HG02885 (cell line): ENCODE measurements around the gene SLC7A14.

Source experiments
- ATAC-seq: cut with Tn5 transposase; IDR thresholded peaks from one replicate; pipeline ENCODE4 v1.9.1; 2021; ENCODE audit warnings: mild to moderate bottlenecking; ENCODE audit not compliant: unreplicated experiment, poor library complexity

Gene SLC7A14

DNA sequence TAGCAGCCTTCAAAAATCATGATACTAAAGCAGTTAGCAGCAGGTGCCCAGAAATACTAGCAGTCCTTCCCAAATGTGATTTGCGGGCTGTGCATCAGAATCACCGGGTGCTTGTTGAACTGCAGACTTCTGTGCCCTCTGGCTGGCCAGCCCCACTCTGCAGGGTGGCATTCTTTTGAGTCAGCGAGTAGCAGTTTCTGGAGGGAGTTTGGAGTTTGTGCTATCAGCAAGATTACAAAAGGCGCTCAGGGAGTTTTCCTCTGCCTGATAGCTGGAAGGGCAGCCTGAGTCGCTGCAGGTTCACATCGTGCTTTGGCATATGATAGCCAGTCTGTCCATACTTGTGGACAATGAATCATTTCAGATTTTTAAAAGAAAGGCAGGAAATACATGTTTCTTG lies 109.6 kb downstream of the SLC7A14 start:
- no peak for ATAC-seq

- no peak for ATAC-seq
These were observed 110.7 kb downstream of the SLC7A14 start for GRCh38 chr3:170475092-170475685.

GRCh38 chr3:170473358-170473757 lies 112.5 kb downstream of the SLC7A14 start:
- ATAC-seq, result no peak

DNA sequence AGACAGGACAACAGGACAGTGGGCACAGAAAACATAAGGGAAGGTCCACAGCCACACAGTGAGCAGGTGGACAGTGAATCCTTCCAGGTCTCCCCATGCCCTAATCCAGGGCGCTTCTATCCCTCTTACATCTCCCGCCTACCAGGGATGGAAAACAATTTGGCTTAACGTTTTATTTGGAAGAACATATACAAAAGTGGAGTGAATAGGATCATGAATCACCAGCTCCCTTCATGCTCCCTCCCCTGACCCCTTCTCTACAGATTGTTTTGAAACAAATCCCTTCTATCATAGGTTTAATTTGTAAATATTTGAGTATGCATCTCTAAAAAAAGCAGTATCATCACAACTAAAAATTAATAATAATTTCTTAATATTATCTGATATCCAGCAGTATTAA lies 114.7 kb downstream of the SLC7A14 start:
- no peak for ATAC-seq

GRCh38 chr3:170470063-170471016 lies 115.5 kb downstream of the SLC7A14 start:
- ATAC-seq, result no peak

DNA sequence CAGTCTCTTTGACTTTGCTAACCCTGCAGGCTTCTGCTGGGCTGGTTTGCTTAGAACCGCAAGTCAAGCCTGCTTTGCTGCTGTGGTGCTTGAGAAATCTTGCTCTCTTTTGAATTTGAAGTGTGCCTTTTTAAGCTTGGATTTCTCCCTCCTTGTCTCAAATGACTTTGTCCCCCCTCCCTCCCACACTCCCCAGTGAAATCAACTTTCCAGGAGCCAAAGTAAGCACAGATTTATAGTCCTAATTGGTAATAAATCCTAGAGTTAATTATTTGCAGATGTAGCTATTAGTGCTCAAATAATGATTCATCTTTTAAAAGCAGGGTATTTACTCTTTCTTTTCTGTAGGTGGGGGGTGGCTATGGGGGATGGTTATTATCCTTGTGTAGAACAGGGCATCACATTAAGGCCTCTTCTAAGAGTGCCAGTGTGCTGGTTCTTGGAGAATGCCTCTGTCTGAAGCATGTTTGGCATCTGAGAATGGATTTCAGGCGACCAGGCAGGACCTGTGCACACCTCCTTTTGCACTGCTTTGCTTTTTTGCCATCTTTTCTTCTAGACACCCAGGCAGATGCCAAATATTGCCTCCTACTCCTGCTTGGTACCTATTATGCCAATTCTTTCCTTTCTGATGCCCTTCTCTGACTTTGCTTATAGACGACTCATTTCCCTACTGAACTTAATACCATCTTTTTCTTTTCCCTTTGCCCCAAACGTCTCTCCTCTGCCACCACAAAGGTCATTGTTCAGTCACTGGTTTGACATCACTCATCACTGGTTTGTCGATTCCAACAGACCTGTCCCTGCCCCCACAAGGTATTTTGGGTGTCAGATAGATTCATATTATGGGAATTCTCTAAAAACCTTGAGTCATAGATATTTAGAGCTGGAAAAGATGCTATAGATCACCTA lies 116.5 kb downstream of the SLC7A14 start:
- no peak for ATAC-seq

- no peak for ATAC-seq
These were observed 118.2 kb downstream of the SLC7A14 start for GRCh38 chr3:170467571-170468147.

DNA sequence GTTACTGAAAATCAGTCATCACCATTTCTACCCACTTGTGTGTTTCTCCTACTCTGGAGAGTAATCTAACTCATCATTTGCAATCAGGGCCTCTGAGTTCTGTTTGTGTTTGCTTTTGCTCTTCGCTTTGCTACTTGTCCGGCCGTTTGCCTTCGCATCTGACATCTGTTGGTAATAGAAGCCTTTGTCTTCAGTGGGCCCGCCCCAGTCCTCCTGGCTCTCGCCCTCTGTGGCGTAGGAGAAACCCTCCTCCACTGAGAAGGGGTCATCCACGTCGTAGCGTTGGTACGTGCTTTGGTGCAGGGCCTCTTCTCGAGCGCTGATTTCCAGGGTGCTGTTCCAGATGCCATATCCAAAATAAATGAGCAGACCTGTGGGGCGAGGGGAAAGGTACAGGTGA lies 118.9 kb downstream of the SLC7A14 start:
- ATAC-seq, result no peak

DNA sequence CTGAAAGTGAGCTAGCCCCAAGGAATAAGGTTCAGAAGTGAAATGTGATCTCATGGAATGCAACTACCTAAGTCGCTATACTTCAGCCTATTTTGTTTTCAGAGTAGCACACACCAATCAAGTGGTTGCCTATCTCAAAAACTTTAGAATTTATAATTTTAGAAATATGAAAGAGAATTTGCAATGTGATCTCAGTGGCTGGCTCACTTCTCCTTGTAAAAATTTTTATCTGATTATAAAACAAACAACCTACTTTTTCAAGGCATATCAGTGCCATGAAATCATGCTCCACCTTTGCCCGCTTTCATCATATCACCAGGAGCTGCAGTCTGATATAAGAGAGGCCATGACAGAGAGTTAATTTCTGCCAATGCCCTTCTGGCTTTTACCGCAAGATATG lies 119.9 kb downstream of the SLC7A14 start:
- no peak for ATAC-seq

- no peak for ATAC-seq
These were observed 122.9 kb downstream of the SLC7A14 start for GRCh38 chr3:170463011-170463410.

DNA sequence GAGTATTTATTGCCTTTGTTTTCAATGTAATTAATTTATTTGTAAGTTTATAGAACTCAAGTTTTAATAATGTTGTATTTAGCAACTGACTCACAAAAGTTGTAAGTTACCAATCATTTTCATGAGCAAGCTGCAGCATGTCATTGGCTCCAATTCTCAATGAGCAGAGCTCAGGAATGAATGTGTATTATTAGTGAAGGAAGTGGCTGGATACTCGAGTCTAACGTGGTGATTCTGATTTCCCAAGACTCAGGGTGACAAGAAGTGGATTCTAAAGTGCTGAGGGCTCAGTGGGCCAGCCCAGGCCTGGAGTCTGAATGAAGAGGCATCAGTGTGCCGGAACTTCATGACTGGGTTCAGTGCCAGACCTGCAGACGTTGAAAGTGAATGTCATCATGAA lies 127.6 kb downstream of the SLC7A14 start:
- ATAC-seq, result no peak

GRCh38 chr3:170454509-170454908 lies 131.4 kb downstream of the SLC7A14 start:
- no peak for ATAC-seq

GRCh38 chr3:170450039-170450438 lies 135.8 kb downstream of the SLC7A14 start:
- no peak for ATAC-seq

- ATAC-seq, result no peak
These were observed 137.3 kb downstream of the SLC7A14 start for GRCh38 chr3:170448584-170448983.

DNA sequence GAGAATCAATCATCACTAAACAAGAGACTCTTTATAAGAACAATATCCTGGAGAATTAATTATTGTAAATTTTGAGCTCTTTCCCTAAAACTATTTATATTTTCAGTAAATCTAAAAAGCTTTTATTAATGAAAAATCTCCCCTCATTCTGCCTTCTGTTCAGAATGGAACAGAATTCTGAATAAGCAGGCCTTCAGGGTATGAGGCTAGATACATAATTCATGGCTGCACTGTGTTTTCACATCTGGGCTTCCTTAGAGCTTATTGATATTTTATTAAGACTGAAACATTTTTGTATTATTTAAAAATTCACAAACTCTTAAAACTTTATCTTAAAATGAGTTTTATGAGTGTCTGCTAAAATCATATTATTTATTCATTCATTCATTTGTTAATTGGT lies 142.4 kb downstream of the SLC7A14 start:
- ATAC-seq, result no peak

DNA sequence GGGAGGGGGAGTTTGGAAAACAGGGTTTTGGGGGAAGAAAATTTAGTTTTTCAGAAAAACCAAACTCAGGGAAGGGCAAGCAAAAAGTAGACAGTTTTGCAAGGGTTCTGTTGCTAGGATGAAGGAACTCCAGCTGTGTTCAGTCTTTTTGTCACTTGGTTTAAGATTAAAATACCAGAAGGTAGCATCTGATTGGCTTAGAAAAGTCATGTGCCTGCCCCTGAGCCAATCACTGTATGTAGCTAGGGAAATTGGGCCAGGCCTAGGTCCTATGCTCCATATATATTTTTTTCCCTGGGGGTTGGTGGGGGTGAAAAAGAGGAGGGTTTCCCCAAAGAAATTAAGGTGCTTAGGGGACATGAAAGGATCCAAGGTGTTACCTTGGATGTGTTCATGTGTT lies 142.9 kb downstream of the SLC7A14 start:
- ATAC-seq, result peak; percentile 43

DNA sequence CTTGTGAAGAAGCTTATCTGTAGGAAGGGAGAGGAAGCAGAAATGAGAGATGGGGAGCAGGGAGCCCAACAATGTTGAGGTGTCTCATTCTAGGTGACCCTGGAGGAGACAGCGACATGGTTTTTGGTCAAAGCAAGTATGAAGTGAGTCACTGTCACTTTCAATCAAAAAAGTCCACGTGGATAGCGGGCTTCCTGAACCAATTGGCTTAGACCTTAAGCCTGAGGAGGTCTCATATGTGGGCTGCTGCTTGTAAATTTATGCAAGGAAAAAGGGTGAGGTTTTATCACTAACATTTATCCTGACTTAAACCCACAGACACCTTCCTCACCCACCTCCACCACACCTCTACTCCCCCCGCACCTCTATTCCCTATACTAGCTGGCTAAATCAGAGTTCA lies 144.5 kb downstream of the SLC7A14 start:
- ATAC-seq, result no peak

DNA sequence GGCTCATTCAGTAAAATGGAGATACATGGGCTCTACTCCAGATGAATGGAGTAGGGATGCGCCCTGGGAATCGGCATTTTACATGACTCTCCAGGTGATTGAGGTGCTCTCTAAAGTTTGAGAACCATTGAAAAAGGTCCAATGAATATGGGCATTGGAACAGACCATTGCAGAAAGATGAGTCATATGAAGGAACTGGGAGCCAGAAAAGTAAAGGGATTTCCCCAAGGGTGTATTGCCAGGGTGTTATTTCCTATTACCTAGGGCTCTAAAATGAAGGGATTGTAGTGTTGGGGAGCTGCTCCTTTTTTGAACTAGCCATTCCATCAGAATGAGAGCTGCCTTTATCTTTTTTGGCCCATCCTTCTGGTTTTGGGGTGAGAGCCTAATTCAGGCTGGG lies 145.5 kb downstream of the SLC7A14 start:
- ATAC-seq, result no peak

DNA sequence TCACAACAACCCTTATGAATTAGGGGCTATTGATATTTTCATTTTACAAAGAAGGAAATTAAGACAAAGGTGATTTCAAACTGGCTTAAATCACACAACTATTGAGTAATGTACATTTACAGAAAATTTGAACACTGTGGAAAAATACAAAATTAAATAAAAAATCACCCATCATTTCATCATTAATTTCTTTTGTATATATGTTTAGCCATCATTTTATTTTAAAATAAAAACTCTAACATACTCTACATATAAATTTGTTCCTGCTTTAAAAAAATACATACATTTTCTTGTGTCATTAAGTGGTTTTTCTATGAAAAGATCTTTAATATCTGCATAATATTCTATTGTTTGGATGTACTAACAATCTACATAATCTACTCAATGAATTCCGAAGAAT lies 147.0 kb downstream of the SLC7A14 start:
- ATAC-seq, result no peak

DNA sequence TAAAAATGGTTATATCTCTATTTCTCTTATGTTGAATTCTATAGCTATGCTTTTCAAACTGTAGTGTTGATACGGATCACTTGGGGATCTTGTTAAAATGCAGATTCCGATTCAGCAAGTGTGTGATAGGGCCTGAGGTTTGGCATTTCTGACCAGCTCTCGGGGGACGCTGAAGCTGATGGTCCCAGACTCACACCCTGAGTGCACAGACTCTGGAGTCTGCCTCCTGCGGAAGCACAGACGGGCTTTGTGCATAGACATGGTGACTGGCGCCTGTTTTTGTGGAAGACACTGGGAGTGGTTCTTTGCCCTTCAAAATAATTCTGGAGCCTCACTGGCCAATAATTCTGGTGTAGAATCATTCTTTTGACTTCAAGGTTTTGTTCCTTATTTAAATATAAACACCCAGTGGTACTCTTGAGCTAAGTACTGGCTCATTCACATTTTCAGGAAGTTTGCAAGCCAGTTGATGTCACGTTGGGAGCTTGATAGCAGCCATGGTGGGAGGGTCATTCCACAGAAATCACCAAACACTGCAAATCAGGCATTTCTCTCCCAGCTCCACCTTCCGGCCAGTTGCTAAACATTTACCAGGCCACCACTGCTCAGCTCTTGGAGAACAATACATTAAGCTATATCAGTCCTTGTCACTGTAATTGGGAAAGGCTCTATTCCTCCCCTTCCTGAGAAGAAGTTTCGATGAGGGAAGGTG lies 148.0 kb downstream of the SLC7A14 start:
- no peak for ATAC-seq
